ENCODE results near the gene PPP1R14B.

PPP1R14B gene

GRCh38 chr11:64245797-64246620 is 734 bp downstream of the PPP1R14B start:
- DNase-seq (ENCODE audit: low read depth, low spot score) = no peak

DNA sequence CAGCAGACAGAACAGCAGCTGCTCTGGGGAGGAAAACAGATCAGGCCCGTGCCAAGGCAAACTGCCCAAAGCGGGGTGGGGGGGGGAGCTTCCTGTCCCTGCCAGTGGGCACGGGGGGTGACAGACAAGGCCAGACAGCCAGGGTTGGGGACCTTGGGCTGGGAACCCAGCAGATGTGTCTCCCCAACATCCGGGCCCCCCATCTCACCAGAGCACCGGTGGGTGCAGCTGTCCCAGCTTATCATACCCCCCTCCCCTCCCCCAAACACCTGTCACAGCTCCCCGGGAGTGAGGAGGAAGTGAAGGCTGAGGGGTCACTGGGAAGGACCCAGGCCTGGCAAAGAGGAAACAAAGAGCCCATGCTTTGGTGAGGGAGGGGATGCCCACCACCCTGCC is 1.3 kb downstream of the PPP1R14B start:
- no peak for DNase-seq (ENCODE audit: low read depth, low spot score)

DNA sequence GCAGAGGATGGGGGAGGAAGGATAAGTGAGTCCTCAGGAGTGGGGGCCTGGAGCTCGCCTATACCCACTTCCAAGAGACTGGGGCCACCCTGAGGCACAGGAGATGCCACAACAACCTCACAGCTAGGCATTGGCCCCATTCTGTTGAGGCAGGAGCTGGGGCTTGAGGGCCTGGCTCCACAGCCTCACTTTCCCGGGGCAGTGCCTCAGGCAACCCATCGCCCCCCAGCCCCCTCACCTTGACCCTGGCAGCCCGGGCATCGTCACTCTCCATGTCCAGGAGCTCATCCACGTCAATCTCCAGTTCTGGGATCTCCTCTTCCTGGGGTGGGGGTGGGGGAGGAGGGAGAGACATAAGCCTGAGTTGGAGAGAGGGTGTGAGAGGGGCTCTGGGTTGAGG is 1.8 kb downstream of the PPP1R14B start:
- no peak for DNase-seq (ENCODE audit: low read depth, low spot score)

- DNase-seq (ENCODE audit: low read depth, low spot score) = no peak
Observed at GRCh38 chr11:64244107-64244506, 2.6 kb downstream of the PPP1R14B start.

DNA sequence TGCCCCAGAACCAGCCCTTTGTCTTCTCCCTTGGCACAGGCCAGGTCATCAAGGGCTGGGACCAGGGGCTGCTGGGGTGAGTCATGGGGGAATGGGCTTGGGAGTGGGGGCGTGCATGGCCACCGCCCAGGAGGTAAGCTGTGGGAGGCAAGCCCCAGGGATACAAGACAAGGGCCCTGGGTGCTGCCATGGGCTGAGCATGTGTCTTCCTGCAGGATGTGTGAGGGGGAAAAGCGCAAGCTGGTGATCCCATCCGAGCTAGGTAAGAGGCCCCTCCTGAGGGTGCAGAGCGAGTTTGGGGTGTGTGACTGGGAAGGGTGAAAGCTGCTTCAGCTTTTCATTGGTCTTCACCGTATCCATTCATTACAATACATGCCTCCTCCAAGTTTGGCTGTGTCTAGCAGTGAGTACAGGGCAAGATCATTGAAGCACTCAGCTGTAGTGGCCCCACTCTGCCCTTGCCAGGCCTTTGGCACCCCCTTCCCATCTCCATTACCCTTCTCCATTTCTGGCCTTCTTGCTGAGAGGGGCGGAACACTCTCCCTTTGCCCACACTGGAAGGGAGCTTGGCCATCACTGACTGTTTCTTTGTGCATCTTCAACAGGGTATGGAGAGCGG is 3.4 kb downstream of the PPP1R14B start:
- DNase-seq (ENCODE audit: low read depth, low spot score) = no peak

GRCh38 chr11:64241491-64242374 is 5.0 kb downstream of the PPP1R14B start:
- DNase-seq (ENCODE audit: low read depth, low spot score) = no peak

GRCh38 chr11:64241241-64241490 is 5.6 kb downstream of the PPP1R14B start:
- DNase-seq (ENCODE audit: low read depth, low spot score) = no peak

GRCh38 chr11:64240435-64241240 is 6.1 kb downstream of the PPP1R14B start, which contains the start of gene FKBP2:
FKBP2 (plus strand) TSS chr11:64241095; CDS start chr11:64242388, 1,293 bp downstream.
- no peak for DNase-seq (ENCODE audit: low read depth, low spot score)

GRCh38 chr11:64239662-64240434 is 6.9 kb downstream of the PPP1R14B start:
- no peak for DNase-seq (ENCODE audit: low read depth, low spot score)

DNA sequence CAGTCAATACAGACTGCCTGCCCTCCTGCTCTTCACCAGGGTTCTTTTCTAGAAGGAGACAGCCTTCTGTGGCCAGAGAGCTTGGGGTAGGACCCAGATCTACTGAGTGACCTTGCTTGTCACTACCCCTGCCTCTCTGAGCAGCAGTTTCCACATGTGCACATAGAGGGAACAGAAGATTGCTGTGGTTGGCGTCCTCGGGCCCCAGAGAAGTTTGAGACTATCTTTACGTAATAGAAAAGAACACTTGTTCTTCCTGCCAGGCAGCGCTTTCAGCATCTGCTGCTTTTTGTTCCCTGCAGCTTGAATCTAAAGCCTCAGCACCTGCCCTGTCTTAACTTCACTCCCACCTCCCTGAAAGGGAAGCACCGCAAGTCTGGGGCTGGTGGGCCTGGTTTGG is 7.7 kb downstream of the PPP1R14B start:
- DNase-seq (ENCODE audit: low read depth, low spot score) = no peak

GRCh38 chr11:64238076-64238475 is 8.7 kb downstream of the PPP1R14B start:
- no peak for DNase-seq (ENCODE audit: low read depth, low spot score)

- DNase-seq (ENCODE audit: low read depth, low spot score) = no peak
Observed at GRCh38 chr11:64237484-64237951, 9.2 kb downstream of the PPP1R14B start.

GRCh38 chr11:64235437-64236161 is 11.1 kb downstream of the PPP1R14B start:
- no peak for DNase-seq (ENCODE audit: low read depth, low spot score)

GRCh38 chr11:64234647-64235379 is 11.9 kb downstream of the PPP1R14B start:
- DNase-seq (ENCODE audit: low read depth, low spot score) = no peak

- no peak for DNase-seq (ENCODE audit: low read depth, low spot score)
Observed at GRCh38 chr11:64233913-64234586, 12.7 kb downstream of the PPP1R14B start, which contains the start of gene VEGFB. VEGFB (plus strand) TSS chr11:64234584; CDS start chr11:64234834, 250 bp downstream.

- DNase-seq (ENCODE audit: low read depth, low spot score) = no peak
Observed at GRCh38 chr11:64232967-64233315, 13.8 kb downstream of the PPP1R14B start.

DNA sequence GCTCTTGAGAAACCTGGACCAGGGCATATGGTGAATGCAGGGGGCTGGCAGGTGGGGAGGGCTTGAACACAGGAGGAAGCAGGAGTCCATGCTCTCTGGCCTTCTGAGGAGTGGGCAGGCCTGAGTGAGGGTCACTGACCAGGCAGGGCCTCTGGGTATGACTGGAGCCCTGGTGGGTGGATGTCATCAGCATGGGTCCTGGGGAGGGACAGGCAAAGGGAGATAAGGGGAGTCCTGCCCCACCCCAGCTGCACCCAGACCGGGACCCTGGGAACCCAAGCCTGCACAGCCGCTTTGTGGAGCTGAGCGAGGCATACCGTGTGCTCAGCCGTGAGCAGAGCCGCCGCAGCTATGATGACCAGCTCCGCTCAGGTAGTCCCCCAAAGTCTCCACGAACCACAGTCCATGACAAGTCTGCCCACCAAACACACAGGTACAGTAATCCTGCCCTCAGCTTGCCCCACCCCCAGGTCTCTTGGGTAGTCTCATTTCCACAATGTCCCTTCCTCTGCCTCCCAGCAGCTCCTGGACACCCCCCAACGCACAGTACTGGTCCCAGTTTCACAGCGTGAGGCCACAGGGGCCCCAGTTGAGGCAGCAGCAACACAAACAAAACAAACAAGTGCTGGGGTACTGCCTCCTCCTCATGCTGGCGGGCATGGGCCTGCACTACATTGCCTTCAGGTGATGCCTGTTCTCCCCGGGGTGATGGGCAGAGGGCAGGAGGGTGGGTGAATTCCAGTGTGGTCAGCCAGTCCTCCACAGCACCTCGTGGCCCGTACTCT is 14.4 kb downstream of the PPP1R14B start:
- no peak for DNase-seq (ENCODE audit: low read depth, low spot score)

DNA sequence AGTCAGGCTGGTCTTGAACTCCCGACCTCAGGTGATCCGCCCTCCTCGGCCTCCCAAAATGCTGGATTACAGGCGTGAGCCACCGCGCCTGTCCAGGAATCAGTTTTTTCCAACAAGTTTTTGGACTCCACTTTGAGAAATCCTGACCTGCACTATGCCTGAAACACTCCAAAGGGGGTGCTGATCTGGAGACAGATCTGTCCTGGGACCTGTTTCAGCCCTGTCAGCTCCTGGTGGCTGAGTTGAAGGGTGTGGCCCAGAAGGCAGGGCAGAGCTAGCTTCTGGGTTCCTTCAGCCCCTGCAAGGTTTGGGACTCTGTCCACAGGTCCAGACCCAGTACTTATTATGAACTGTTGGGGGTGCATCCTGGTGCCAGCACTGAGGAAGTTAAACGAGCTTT is 15.2 kb downstream of the PPP1R14B start:
- no peak for DNase-seq (ENCODE audit: low read depth, low spot score)

Measured in iPS DF 19.7 (cell line).